Epithelial cell of esophagus (primary cell): Measurements from ENCODE around the gene APOB.
"Not testable (repeated sequence)": the region's sequence is repeated elsewhere in the genome, so short reads cannot be mapped to it uniquely, and the experiment has no call there.

ENCODE experiments used
- DNase-seq: peaks from one replicate; pipeline ENCODE4 v3.0.0; 2010; ENCODE audit warnings: low read depth
- H3K4me3 ChIP-seq: 2 replicates; pipeline ENCODE4 v1.5.1; 2011; ENCODE audit warnings: mild to moderate bottlenecking, low read length, control low read depth
- TF ChIP-seq, protein P1 (sequence below): IDR thresholded peaks from 2 replicates; pipeline ENCODE4 v1.5.1; 2011; ENCODE audit warnings: low read depth, mild to moderate bottlenecking, low read length, control low read depth, inconsistent platforms; ENCODE audit not compliant: insufficient read depth; ENCODE audit errors: missing control alignments

Gene APOB

DNA sequence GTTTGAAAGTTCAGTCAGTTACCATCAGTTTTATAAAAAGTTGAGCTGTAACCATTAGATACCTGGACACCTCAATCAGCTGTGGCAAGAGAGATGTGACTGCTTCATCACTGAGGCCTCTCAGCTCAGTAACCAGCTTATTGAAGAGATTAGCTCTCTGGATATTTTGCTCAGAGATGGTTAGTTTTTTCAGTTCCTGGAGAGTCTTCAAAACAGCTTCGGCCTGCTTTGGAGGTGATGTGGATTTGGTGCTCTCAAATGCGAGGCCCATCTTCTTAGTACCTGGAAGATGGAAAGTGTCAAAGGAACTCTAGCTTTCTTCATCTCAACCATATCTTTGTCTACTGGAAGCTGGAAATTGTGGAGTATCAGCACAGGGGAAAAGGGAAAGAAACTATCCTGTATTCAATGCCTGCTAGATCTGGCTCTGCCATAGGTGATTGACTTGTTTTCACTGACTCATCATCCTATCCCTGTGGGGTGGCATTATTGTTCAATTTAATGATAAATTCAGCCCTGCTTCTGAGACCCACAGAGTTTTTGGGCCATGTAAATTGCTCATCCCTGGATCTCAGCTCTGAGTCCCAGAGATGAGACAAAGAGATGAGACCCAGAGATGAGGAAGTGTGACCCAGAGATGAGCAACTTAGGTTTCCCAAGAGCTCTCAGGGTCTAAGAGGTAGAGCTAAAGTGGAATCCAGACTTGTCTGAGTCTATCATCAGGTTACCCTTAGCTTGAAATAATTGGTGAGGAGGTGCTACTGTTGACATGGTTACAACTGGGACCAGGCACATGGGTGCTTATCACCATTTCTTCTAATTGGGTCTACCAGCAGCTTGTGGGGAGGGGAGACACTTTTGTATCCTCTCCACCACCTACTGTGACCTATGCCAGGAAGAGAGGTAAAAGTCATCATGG, 10.4 kb downstream of the APOB start:
- TF ChIP-seq, protein P1, sequence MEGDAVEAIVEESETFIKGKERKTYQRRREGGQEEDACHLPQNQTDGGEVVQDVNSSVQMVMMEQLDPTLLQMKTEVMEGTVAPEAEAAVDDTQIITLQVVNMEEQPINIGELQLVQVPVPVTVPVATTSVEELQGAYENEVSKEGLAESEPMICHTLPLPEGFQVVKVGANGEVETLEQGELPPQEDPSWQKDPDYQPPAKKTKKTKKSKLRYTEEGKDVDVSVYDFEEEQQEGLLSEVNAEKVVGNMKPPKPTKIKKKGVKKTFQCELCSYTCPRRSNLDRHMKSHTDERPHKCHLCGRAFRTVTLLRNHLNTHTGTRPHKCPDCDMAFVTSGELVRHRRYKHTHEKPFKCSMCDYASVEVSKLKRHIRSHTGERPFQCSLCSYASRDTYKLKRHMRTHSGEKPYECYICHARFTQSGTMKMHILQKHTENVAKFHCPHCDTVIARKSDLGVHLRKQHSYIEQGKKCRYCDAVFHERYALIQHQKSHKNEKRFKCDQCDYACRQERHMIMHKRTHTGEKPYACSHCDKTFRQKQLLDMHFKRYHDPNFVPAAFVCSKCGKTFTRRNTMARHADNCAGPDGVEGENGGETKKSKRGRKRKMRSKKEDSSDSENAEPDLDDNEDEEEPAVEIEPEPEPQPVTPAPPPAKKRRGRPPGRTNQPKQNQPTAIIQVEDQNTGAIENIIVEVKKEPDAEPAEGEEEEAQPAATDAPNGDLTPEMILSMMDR, result no peak
- no peak for DNase-seq
- H3K4me3 ChIP-seq, result no peak overlapping the region

DNA sequence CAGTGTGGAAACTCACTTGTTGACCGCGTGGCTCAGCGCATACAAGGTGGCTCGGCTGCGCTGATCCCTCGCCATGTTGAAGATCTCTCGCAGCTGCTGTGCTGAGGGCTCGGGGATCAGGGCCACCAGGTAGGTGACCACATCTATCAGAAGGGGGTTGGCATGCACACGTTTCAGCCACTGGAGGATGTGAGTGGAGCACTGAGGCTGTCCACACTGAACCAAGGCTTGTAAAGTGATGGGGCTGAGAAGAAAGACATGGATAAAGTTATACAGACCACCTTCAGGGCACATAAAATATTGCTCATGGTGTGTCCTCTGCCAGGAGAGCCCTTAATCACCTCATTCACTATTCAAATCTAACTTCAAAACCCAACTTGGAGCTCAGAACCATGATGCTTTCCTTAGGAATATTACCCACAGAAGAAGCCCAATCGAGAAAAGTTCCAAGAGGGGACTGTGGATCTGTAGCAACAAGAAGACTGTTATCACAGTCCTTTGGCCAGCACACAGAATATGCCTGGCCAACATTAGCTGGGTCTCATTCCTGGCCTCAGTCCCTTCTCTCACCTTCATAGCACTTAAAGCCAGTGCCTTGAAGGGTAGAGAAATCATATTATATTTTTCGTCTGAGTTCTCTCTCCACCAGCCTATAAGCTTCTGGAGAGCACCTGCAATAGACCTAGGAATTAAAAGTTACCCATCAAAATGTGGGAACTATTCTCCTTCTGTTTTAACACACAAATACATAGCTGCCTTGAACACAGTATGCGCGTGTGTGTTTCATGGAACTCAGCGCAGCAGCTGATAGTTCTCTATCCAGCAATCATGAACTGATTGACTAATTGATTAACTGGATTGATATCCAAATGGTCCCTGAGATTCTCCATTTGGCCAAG, 11.3 kb downstream of the APOB start:
- H3K4me3 ChIP-seq, result no peak overlapping the region
- TF ChIP-seq, protein P1, result no peak
- no peak for DNase-seq

DNA sequence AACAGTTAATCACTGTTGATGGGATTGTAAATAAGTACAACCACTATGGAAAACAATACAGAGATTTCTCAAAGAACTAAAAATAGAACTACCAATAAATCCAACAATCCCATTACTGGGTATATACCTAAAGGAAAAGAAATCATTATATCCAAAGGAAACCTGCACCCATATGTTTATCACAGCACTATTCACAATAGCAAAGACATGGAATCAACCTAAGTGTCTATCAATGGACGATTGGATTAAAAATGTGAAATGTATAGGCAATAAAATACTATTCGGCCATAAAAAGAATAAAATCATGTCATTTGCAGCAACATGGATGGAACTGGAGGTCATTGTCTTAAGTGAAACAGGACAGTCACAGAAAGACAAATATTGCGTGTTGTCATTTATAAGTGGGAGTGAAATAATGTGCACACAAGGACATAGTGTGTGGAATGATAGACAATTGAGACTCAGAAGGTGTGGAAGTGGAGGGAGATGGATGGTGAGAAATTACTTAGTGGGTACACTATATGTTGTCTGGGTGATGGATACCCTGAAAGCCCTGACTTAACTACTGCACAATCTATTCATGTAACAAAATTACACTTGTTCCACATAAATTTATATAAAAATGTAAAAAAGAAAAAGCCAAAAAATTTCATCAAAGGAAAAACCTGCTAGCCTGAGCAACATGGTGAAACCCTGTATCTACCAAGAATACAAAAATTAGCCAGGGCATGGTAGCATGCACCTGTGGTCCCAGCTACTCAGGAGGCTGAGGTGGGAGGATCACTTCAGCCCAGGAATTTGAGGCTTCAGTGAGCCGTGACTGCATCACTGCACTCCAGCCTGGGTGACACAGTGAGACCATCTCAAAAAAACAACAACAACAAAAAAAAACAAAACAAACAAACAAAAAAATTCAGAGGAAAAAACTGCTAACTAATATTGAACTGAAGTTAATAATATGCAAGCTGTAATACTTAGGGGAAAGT, 12.6 kb downstream of the APOB start:
- no peak overlapping the region for H3K4me3 ChIP-seq
- no peak for DNase-seq
- TF ChIP-seq, protein P1, result no peak

DNA sequence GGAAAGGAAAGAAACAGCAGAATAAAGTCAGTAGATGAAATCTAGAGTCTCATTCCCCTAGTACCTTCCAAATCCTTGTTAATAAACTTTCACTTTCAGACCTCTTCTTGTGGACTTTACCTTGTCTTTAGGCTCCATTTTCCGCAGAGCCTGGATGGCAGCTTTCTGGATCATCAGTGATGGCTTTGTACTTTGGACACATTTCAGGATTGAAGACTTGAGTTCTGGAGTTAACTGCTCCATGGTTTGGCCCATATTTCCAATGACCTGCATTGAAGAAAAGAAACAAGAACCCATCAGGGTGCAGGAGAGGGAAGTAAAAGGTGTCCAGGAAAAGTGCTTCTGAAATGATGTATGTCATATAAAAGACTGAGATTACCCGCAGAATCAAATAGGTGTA, 14.4 kb downstream of the APOB start:
- H3K4me3 ChIP-seq, result no peak overlapping the region
- TF ChIP-seq, protein P1, result no peak
- no peak for DNase-seq

DNA sequence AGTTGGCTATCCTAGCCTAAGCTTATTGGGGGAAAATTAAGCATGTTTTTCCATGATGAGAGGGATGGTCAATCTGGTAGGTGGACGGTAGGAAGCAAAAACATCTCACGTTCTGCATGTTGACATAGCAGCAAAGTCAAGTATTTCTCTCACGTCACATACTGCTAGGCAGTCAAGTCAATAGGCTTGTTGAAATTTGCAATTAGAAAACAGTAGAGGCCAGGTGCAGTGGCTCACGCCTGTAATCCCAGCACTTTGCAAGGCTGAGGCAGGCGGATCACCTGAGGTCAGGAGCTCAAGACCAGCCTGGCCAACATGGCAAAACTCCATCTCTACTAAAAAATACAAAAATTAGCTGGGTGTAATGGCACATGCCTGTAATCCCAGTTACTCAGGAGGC, 14.9 kb downstream of the APOB start:
- H3K4me3 ChIP-seq, DNase-seq: not testable (repeated sequence)

DNA sequence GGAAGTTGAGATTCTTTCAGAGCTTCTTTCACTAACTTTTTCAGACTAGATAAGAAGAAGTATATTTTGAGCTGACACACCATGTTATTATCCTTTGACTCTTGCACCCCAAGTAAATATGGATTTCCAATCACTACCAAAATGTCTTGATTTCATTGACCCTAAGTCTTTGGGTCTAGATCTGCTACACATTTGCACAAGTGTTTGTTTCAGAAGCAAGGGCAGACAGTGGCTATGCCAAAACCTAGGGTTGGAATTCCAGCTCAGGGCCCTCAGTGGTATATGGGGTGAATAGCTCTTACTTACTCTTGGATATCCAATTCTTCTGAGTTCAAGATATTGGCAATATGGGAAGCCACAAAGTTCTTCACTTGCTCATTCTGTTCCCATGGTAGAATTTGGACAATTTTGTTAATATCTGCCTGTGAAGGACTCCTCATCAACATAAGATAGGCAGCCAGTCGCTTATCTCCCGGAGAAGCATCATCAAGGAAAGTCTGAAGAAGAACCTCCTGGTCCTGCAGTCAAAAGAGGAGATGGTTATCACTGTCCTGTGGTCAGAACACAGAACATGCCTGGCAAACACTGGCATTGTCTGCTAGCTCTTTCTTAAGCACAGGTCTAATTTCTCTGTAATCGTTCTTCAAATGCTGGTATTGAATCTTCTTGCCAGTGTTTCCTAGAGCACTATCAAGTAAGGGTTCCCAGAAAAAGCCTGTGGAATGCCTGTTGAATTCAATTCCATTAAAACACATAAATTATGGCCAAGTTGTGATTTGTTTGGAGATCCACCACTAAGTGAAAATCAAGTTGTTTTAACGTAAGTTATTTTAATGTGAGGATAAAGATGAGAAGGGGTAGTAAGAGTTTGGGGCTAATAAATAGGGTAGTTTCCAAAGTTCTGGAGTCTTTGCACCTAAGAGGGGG, 15.6 kb downstream of the APOB start:
- H3K4me3 ChIP-seq, result no peak overlapping the region
- TF ChIP-seq, protein P1, result no peak
- no peak for DNase-seq
